HL-60 (cell line): Measurements from ENCODE around the gene XPR1.

Source experiments
- DNase-seq, 2 experiments: peaks; one replicate each; pipeline ENCODE4 v3.0.0-alpha.2; 2010 to 2020; ENCODE audit warnings: low read depth in 1 of 2, low spot score in 1 of 2
- H3K27ac ChIP-seq: fragments of 250-450 bp; sonication (Bioruptor Pico); replicated peaks from 2 replicates; pipeline ENCODE4 v1.5.1; 2020; ENCODE audit warnings: mild to moderate bottlenecking, moderate library complexity
- H3K27me3 ChIP-seq: fragments of 250-450 bp; sonication (Bioruptor Pico); 2 replicates; pipeline ENCODE4 v1.5.1; 2021; ENCODE audit warnings: mild to moderate bottlenecking, moderate library complexity; ENCODE audit not compliant: insufficient read depth, poor library complexity, severe bottlenecking
- H3K4me3 ChIP-seq: replicated peaks from 2 replicates; pipeline ENCODE4 v1.5.1; 2011; ENCODE audit warnings: mild to moderate bottlenecking, control low read depth, low read length; ENCODE audit not compliant: insufficient read depth
- CTCF ChIP-seq: IDR thresholded peaks from one replicate; pipeline ENCODE4 v1.5.1; 2011; ENCODE audit warnings: low read length, control low read depth, inconsistent platforms; ENCODE audit not compliant: insufficient read depth
- GABPA ChIP-seq: IDR thresholded peaks from 2 replicates; pipeline ENCODE4 v1.6.1; 2012; ENCODE audit warnings: low read depth
- POLR2AphosphoS5 ChIP-seq: IDR thresholded peaks from 2 replicates; pipeline ENCODE4 v1.6.1; 2012; ENCODE audit warnings: low read depth
- SPI1 ChIP-seq: IDR thresholded peaks from 2 replicates; pipeline ENCODE4 v1.6.1; 2012; ENCODE audit warnings: low read depth, mild to moderate bottlenecking, borderline replicate concordance
- TF ChIP-seq, protein P1 (sequence below): IDR thresholded peaks from 2 replicates; pipeline ENCODE4 v1.6.1; 2012; ENCODE audit warnings: low read depth; ENCODE audit not compliant: insufficient replicate concordance

The XPR1 gene

DNA sequence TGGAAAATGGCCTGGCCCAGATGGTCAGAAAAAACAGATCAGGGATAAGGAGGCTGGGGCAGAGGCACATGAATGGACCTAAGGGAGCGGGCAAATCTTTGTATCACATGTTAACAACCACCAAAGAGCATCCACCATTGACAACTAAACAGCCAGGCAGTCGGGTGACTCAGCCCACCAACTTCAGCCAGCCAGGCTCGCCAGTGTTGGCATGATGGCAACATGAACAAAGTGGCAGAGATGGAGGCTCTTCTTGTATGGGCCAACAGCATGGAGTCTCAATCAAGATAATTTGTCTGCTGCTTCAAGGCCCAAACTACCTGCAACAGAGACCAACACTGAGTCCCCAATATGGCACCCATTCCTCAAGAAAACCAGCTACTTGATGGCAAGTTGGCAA is 264.3 kb downstream of the XPR1 start:
- DNase-seq = no peak
- no peaks in the 10 kb centered on the region for H3K27me3 ChIP-seq
- no peak overlapping the region for H3K4me3 ChIP-seq
- TF ChIP-seq GABPA = no peak
- TF ChIP-seq CTCF = no peak
- no peak for TF ChIP-seq SPI1
- TF ChIP-seq POLR2AphosphoS5 = no peak
- TF ChIP-seq, protein P1, sequence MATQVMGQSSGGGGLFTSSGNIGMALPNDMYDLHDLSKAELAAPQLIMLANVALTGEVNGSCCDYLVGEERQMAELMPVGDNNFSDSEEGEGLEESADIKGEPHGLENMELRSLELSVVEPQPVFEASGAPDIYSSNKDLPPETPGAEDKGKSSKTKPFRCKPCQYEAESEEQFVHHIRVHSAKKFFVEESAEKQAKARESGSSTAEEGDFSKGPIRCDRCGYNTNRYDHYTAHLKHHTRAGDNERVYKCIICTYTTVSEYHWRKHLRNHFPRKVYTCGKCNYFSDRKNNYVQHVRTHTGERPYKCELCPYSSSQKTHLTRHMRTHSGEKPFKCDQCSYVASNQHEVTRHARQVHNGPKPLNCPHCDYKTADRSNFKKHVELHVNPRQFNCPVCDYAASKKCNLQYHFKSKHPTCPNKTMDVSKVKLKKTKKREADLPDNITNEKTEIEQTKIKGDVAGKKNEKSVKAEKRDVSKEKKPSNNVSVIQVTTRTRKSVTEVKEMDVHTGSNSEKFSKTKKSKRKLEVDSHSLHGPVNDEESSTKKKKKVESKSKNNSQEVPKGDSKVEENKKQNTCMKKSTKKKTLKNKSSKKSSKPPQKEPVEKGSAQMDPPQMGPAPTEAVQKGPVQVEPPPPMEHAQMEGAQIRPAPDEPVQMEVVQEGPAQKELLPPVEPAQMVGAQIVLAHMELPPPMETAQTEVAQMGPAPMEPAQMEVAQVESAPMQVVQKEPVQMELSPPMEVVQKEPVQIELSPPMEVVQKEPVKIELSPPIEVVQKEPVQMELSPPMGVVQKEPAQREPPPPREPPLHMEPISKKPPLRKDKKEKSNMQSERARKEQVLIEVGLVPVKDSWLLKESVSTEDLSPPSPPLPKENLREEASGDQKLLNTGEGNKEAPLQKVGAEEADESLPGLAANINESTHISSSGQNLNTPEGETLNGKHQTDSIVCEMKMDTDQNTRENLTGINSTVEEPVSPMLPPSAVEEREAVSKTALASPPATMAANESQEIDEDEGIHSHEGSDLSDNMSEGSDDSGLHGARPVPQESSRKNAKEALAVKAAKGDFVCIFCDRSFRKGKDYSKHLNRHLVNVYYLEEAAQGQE = no peak
- no peak overlapping the region for H3K27ac ChIP-seq

DNA sequence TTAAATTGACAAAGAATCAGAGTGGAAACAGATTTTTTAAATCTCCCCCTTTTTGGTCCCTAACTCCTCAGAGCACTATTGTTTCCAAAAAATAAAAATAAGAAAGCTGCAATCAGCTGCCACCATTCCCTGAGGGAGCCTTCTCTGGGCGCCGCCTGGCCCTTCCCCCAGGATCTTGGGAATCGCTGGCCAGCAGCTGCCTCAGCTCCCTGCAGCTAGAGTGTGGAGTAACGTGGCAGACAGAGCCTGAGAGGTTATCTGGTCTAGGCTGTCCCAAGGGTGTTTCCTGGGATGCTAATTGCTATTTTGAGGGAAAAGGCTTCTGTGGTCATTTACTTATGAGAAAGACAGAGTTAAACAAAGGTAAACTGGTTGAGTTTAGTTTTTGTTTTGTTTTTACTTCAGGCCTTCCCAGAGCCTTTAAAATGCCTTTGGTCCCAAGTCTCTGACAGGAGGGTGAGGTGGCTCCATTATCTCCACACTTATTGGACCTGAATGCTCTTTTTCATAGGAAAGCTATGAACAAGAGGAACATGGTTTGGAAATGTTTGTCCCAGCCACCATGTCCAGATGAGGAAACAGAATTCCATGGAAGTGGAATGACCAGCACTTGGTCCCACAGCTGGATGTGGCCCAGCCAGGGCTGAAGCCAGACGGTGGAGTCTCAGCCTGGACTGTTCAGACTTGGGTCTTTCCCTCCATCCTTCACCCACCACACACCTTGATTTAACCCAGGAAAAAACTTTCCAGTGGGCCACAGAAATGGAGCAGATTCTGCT is 266.8 kb downstream of the XPR1 start:
- no peak overlapping the region for H3K4me3 ChIP-seq
- TF ChIP-seq GABPA = no peak
- TF ChIP-seq POLR2AphosphoS5 = no peak
- no peak for TF ChIP-seq SPI1
- TF ChIP-seq, protein P1 = no peak
- TF ChIP-seq CTCF = no peak
- H3K27ac ChIP-seq = no peak overlapping the region
- no peak for DNase-seq
- H3K27me3 ChIP-seq = no peaks in the 10 kb centered on the region

- Histone ChIP-seq H3K4me3 (no peak overlapping the region), H3K27ac (no peak overlapping the region), H3K27me3 (no peaks in the 10 kb centered on the region)
- DNase-seq = no peak
- no peak for TF ChIP-seq CTCF
- TF ChIP-seq GABPA = no peak
- TF ChIP-seq SPI1 = no peak
- TF ChIP-seq, protein P1 = no peak
- no peak for TF ChIP-seq POLR2AphosphoS5
Measured at GRCh38 chr1:180899262-180899661, 267.4 kb downstream of the XPR1 start.
